Measurements from ENCODE around the gene GABARAPL2. TPM values are rescaled to one million over a fixed set of nuclear protein-coding genes. Genes with fewer than 3 reads are reported as not detected.
A peak's percentile ranks its signal among the peaks of the same experiment; 100 is the strongest.

The GABARAPL2 gene
- polyA plus RNA-seq, 3 donors = 84.3 to 302 (median 280) TPM

- H2AFZ ChIP-seq (ENCODE audit: insufficient read depth, low read depth, low read length, poor library complexity, severe bottlenecking) = peak within 1 kb of the TSS; percentile 95
- Mint-ChIP-seq H3K36me3 (peaks cover 44 to 45% of the 10 kb centered on the region in 2 donors), H3K27me3 (ENCODE audit: low read depth in 3 of 3) (no peaks in the 10 kb centered on the region), H3K4me3 (peak within 1 kb of the TSS; percentile 98 to 99), H3K4me1 (peaks cover 29% of the 10 kb centered on the region), H3K9me3 (no peaks in the 10 kb centered on the region), H3K27ac (peak within 1 kb of the TSS; percentile 95 to 99 (median 97))
- no peaks in the 10 kb centered on the region for H3K9me3 ChIP-seq (replicated peaks in 1 of 2; ENCODE audit: control insufficient read depth in 1 of 2, insufficient read depth in 1 of 2, low read length in 2 of 2)
- peak within 1 kb of the TSS; percentile 70 to 95 (median 93) for H3K4me3 ChIP-seq (replicated peaks in 1 of 3; ENCODE audit: low read depth in 2 of 3, low read length in 3 of 3)
- H3K9ac ChIP-seq (ENCODE audit: insufficient read depth, low read length, poor library complexity, severe bottlenecking) = peak within 1 kb of the TSS; percentile 90
- intact Hi-C loops (cut with micrococcal nuclease) = loop anchor here (1.0 to 10.0 kb wide), 7 partner anchors 24 to 191 kb away; partner anchors contain the start of genes CFDP1 (in 2 of the 2), GABARAPL2 (in 2 of the 2), KARS1 (in 2 of the 2) and TERF2IP (in 2 of the 2)
- H3K36me3 ChIP-seq (replicated peaks in 1 of 2; ENCODE audit: control insufficient read depth in 1 of 2, insufficient read depth in 2 of 2, low read length in 2 of 2) = peaks cover 26 to 54% of the 10 kb centered on the region in 2 donors
- no peak for TF ChIP-seq CTCF (IDR thresholded peaks at IDR 0.05)
- peaks cover 12 to 24% of the 10 kb centered on the region in 2 donors for H3K4me1 ChIP-seq (ENCODE audit: control insufficient read depth in 1 of 2, insufficient read depth in 2 of 2, low read length in 2 of 2)
- peak within 1 kb of the TSS; percentile 95 for H3K4me2 ChIP-seq (replicated peaks; ENCODE audit: extremely low read depth, low read length, poor library complexity, severe bottlenecking)
- peaks cover 12% of the 10 kb centered on the region for H3K79me2 ChIP-seq (ENCODE audit: insufficient read depth, low read length)
- DNase-seq = peak; percentile 97 to 99 (median 97)
- no peaks in the 10 kb centered on the region for H3K27me3 ChIP-seq (ENCODE audit: control insufficient read depth in 2 of 2, insufficient read depth in 2 of 2, low read length in 2 of 2)
- WGBS (ENCODE audit: insufficient coverage) = under 1% methylated on average over 58 of the region's 62 CpGs
- H4K20me1 ChIP-seq (ENCODE audit: insufficient read depth, low read length) = no peaks in the 10 kb centered on the region
- peak within 1 kb of the TSS; percentile 92 to 93 for H3K27ac ChIP-seq (ENCODE audit: low read depth in 1 of 2, low read length in 2 of 2)
Measured at GRCh38 chr16:75622761-75623605, 56.8 kb downstream of the GABARAPL2 start, which contains the start of gene ADAT1. ADAT1 (minus strand) TSS chr16:75623281; CDS start chr16:75620799, 2,482 bp downstream.

GRCh38 chr16:75624921-75625334 lies 58.7 kb downstream of the GABARAPL2 start:
- H3K27me3 ChIP-seq (ENCODE audit: control insufficient read depth in 2 of 2, insufficient read depth in 2 of 2, low read length in 2 of 2) = no peaks in the 10 kb centered on the region
- no peaks in the 10 kb centered on the region for H3K27me3 Mint-ChIP-seq (ENCODE audit: low read depth in 3 of 3)
- H3K27ac ChIP-seq (ENCODE audit: low read depth in 1 of 2, low read length in 2 of 2) = no peak overlapping the region
- intact Hi-C loops (cut with micrococcal nuclease) = loop anchor here (5.0 to 10.0 kb wide), 5 partner anchors 58 to 193 kb away; partner anchors contain the start of genes CFDP1 (in 2 of the 2), GABARAPL2 (in 2 of the 2) and TMEM170A (in 2 of the 2)
- no peak overlapping the region for H3K4me3 ChIP-seq (replicated peaks in 1 of 3; ENCODE audit: low read depth in 2 of 3, low read length in 3 of 3)
- H3K4me2 ChIP-seq (replicated peaks; ENCODE audit: extremely low read depth, low read length, poor library complexity, severe bottlenecking) = no peak overlapping the region
- no peak overlapping the region for H3K9ac ChIP-seq (ENCODE audit: insufficient read depth, low read length, poor library complexity, severe bottlenecking)
- peak in 2 of 3 donors; percentile 30 to 40 for DNase-seq
- no peak overlapping the region for H2AFZ ChIP-seq (ENCODE audit: insufficient read depth, low read depth, low read length, poor library complexity, severe bottlenecking)
- H3K79me2 ChIP-seq (ENCODE audit: insufficient read depth, low read length) = peaks cover 12% of the 10 kb centered on the region
- H3K4me1 ChIP-seq (ENCODE audit: control insufficient read depth in 1 of 2, insufficient read depth in 2 of 2, low read length in 2 of 2) = peaks cover 12 to 24% of the 10 kb centered on the region in 2 donors
- H3K27ac Mint-ChIP-seq = peak overlapping the region in 1 of 7 donors; percentile 40
- 100% methylated on average over 3 of the region's 4 CpGs for WGBS (ENCODE audit: insufficient coverage)
- no peaks in the 10 kb centered on the region for H3K9me3 Mint-ChIP-seq
- no peaks in the 10 kb centered on the region for H4K20me1 ChIP-seq (ENCODE audit: insufficient read depth, low read length)
- H3K4me1 Mint-ChIP-seq = peaks cover 33% of the 10 kb centered on the region
- peaks cover 48 to 52% of the 10 kb centered on the region in 2 donors for H3K36me3 Mint-ChIP-seq
- H3K4me3 Mint-ChIP-seq = no peak overlapping the region
- no peak for TF ChIP-seq CTCF (IDR thresholded peaks at IDR 0.05)
- H3K9me3 ChIP-seq (replicated peaks in 1 of 2; ENCODE audit: control insufficient read depth in 1 of 2, insufficient read depth in 1 of 2, low read length in 2 of 2) = no peaks in the 10 kb centered on the region
- H3K36me3 ChIP-seq (replicated peaks in 1 of 2; ENCODE audit: control insufficient read depth in 1 of 2, insufficient read depth in 2 of 2, low read length in 2 of 2) = peaks cover 38 to 54% of the 10 kb centered on the region in 2 donors
